CD14-positive monocyte (primary cell): ENCODE data around the gene GPR15LG. TPM values are rescaled to one million over a fixed set of nuclear protein-coding genes. Genes with fewer than 3 reads are reported as not detected.
A peak's percentile ranks its signal among the peaks of the same experiment; 100 is the strongest.

Experiments used
- DNase-seq, 3 donors: peaks; one replicate each; pipeline ENCODE4 v3.0.0-alpha.2; 2011 to 2022
- H2AFZ ChIP-seq: 2 replicates; pipeline ENCODE4 v1.6.0; 2012; ENCODE audit warnings: mild to moderate bottlenecking, low read depth, low read length, inconsistent platforms; ENCODE audit not compliant: insufficient read depth, poor library complexity, severe bottlenecking
- H3K27ac ChIP-seq, 2 donors: 1 replicate in 1 of 2; 2 replicates in 1 of 2; pipeline ENCODE4 v1.5.1; 2012 to 2013; ENCODE audit warnings: low read length in 2 of 2, control low read depth in 1 of 2, inconsistent platforms in 1 of 2, low read depth in 1 of 2, mild to moderate bottlenecking in 1 of 2
- H3K27me3 ChIP-seq, 2 donors: one replicate each; pipeline versions ENCODE4 v1.6.0 to v1.6.1; 2011 to 2013; ENCODE audit warnings: low read length in 2 of 2; ENCODE audit not compliant: control insufficient read depth in 2 of 2, insufficient read depth in 2 of 2
- H3K36me3 ChIP-seq, 2 donors: replicated peaks in 1 of 2; 1 replicate in 1 of 2; 2 replicates in 1 of 2; pipeline versions ENCODE4 v1.5.1 to v1.6.1; 2012 to 2013; ENCODE audit warnings: low read length in 2 of 2, control low read depth in 1 of 2, inconsistent platforms in 1 of 2, mild to moderate bottlenecking in 1 of 2; ENCODE audit not compliant: insufficient read depth in 2 of 2, control insufficient read depth in 1 of 2
- H3K4me1 ChIP-seq, 2 donors: 1 replicate in 1 of 2; 2 replicates in 1 of 2; pipeline versions ENCODE4 v1.5.1 to v1.6.1; 2012 to 2013; ENCODE audit warnings: low read length in 2 of 2, control low read depth in 1 of 2, inconsistent platforms in 1 of 2, mild to moderate bottlenecking in 1 of 2, moderate library complexity in 1 of 2; ENCODE audit not compliant: insufficient read depth in 2 of 2, control insufficient read depth in 1 of 2
- H3K4me2 ChIP-seq: replicated peaks from 2 replicates; pipeline ENCODE3; 2012; ENCODE audit warnings: low read length, moderate library complexity, mild to moderate bottlenecking; ENCODE audit not compliant: poor library complexity, severe bottlenecking; ENCODE audit errors: extremely low read depth
- H3K4me3 ChIP-seq, 3 experiments: fragments of 200-600 bp in 1 of 3; sonication (generic) in 1 of 3; replicated peaks in 1 of 3; 1 replicate in 2 of 3; 2 replicates in 1 of 3; pipeline ENCODE4 v1.5.1; 2011 to 2013; ENCODE audit warnings: low read length in 3 of 3, mild to moderate bottlenecking in 3 of 3, control low read depth in 2 of 3, low read depth in 2 of 3, inconsistent platforms in 1 of 3, moderate library complexity in 1 of 3
- H3K79me2 ChIP-seq: 2 replicates; pipeline ENCODE4 v1.6.0; 2012; ENCODE audit warnings: mild to moderate bottlenecking, control low read depth, inconsistent platforms, low read length, moderate library complexity; ENCODE audit not compliant: insufficient read depth
- H3K9ac ChIP-seq: 2 replicates; pipeline ENCODE4 v1.6.0; 2017; ENCODE audit warnings: low read length, mild to moderate bottlenecking; ENCODE audit not compliant: insufficient read depth, poor library complexity, severe bottlenecking
- H3K9me3 ChIP-seq, 2 donors: replicated peaks in 1 of 2; 1 replicate in 1 of 2; 2 replicates in 1 of 2; pipeline versions ENCODE4 v1.5.1 to v1.6.1; 2012 to 2013; ENCODE audit warnings: low read length in 2 of 2, control low read depth in 1 of 2; ENCODE audit not compliant: control insufficient read depth in 1 of 2, insufficient read depth in 1 of 2
- H4K20me1 ChIP-seq: 2 replicates; pipeline ENCODE4 v1.6.0; 2012; ENCODE audit warnings: mild to moderate bottlenecking, low read length, control low read depth, moderate library complexity; ENCODE audit not compliant: insufficient read depth
- H3K27ac Mint-ChIP-seq, 7 donors: one replicate each; pipeline ENCODE4 v1.8.0; 2020; ENCODE audit warnings: mild to moderate bottlenecking in 7 of 7, mixed read lengths in 7 of 7, moderate library complexity in 6 of 7, inconsistent platforms in 2 of 7
- H3K27me3 Mint-ChIP-seq, 3 donors: one replicate each; pipeline ENCODE4 v1.8.0; 2021 to 2022; ENCODE audit warnings: low read depth in 3 of 3, mild to moderate bottlenecking in 3 of 3, mixed read lengths in 3 of 3, moderate library complexity in 3 of 3, inconsistent platforms in 1 of 3
- H3K36me3 Mint-ChIP-seq, 2 donors: one replicate each; pipeline ENCODE4 v1.8.0; 2020; ENCODE audit warnings: mixed read lengths in 2 of 2, inconsistent platforms in 1 of 2, mild to moderate bottlenecking in 1 of 2
- H3K4me1 Mint-ChIP-seq: one replicate; pipeline ENCODE4 v1.8.0; 2020; ENCODE audit warnings: mild to moderate bottlenecking, mixed read lengths
- H3K4me3 Mint-ChIP-seq, 2 donors: one replicate each; pipeline ENCODE4 v1.8.0; 2020; ENCODE audit warnings: mild to moderate bottlenecking in 2 of 2, mixed read lengths in 2 of 2, moderate library complexity in 1 of 2
- H3K9me3 Mint-ChIP-seq, 7 donors: one replicate each; pipeline ENCODE4 v1.8.0; 2020 to 2022; ENCODE audit warnings: mixed read lengths in 7 of 7, mild to moderate bottlenecking in 6 of 7, moderate library complexity in 6 of 7, inconsistent platforms in 2 of 7
- WGBS: methylation state at CpG from one replicate; pipeline ENCODE4 v1.1.5; 2013; ENCODE audit warnings: missing lambda C conversion rate; ENCODE audit not compliant: insufficient coverage; 5-methylcytosine and 5-hydroxymethylcytosine counted together
- intact Hi-C, 2 donors: fragments of 100-400 bp; cut with micrococcal nuclease; formaldehyde crosslinking; loops; one replicate each; pipeline versions ENCODE4 v1.15.0 to v1.15.1; 2023
- polyA plus RNA-seq, 3 donors: library from polyadenylated mRNA; depleted of rRNA in 1 of 3; unstranded in 2 of 3; stranded (reverse) in 1 of 3; fragments of 300-500 nt in 2 of 3; fragments of >200 nt in 1 of 3; fragmentation: Illumina TruSeq in 2 of 3; gene quantifications; 1 replicate in 2 of 3; 2 replicates in 1 of 3; pipeline ENCODE4 v1.2.3, GENCODE V29; 2012 to 2021
- TF ChIP-seq, protein P1 (sequence below): fragments of 200-600 bp; IDR thresholded peaks from one replicate; pipeline ENCODE4 v1.8.0; 2022; ENCODE audit warnings: antibody characterized with exemption, mild to moderate bottlenecking

GPR15LG gene
- polyA plus RNA-seq, 3 donors, result not detected

DNA sequence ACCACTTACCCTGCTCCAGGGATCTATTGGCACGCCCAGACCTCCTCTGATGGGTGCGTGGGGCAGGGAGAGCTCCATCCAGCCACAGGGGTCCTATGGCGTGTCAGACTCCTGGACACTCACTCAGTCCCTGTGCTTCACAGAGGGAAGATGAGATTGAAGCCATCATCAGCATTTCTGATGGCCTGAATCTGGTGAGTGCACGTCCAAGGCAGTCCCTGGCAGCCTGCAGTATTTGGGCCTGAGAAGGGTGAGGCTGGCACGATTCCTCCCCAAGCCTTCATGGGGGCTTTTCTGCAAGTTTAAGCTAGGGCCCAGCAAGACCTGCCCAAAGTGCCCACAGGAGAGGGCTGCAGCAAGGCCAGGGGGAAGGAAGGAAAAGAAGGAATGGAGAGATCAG is 24.0 kb downstream of the GPR15LG start:
- Histone ChIP-seq H3K4me2 (no peak overlapping the region), H3K4me1 (no peaks in the 10 kb centered on the region), H3K9ac (no peak overlapping the region), H2AFZ (no peak overlapping the region), H3K36me3 (no peaks in the 10 kb centered on the region), H3K4me3 (no peak overlapping the region), H3K27me3 (peaks cover 33 to 46% of the 10 kb centered on the region in 2 donors), H3K79me2 (no peaks in the 10 kb centered on the region), H3K9me3 (peaks cover 0 to 13% of the 10 kb centered on the region in 2 donors), H3K27ac (no peak overlapping the region), H4K20me1 (no peaks in the 10 kb centered on the region)
- Mint-ChIP-seq H3K36me3 (no peaks in the 10 kb centered on the region), H3K9me3 (no peaks in the 10 kb centered on the region), H3K4me3 (no peak overlapping the region), H3K27me3 (peaks cover 33 to 48% (median 40%) of the 10 kb centered on the region in 3 donors), H3K27ac (peak overlapping the region in 1 of 7 donors; percentile 31), H3K4me1 (no peaks in the 10 kb centered on the region)
- DNase-seq, result no peak
- WGBS, result 89% methylated on average over 5 of the region's 5 CpGs
- intact Hi-C loops, result loop anchor here in 1 of 2 donors (5.0 kb wide), 1 partner anchor 45 kb away; no protein-coding TSS in a partner anchor
- TF ChIP-seq, protein P1, sequence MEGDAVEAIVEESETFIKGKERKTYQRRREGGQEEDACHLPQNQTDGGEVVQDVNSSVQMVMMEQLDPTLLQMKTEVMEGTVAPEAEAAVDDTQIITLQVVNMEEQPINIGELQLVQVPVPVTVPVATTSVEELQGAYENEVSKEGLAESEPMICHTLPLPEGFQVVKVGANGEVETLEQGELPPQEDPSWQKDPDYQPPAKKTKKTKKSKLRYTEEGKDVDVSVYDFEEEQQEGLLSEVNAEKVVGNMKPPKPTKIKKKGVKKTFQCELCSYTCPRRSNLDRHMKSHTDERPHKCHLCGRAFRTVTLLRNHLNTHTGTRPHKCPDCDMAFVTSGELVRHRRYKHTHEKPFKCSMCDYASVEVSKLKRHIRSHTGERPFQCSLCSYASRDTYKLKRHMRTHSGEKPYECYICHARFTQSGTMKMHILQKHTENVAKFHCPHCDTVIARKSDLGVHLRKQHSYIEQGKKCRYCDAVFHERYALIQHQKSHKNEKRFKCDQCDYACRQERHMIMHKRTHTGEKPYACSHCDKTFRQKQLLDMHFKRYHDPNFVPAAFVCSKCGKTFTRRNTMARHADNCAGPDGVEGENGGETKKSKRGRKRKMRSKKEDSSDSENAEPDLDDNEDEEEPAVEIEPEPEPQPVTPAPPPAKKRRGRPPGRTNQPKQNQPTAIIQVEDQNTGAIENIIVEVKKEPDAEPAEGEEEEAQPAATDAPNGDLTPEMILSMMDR, result no peak

DNA sequence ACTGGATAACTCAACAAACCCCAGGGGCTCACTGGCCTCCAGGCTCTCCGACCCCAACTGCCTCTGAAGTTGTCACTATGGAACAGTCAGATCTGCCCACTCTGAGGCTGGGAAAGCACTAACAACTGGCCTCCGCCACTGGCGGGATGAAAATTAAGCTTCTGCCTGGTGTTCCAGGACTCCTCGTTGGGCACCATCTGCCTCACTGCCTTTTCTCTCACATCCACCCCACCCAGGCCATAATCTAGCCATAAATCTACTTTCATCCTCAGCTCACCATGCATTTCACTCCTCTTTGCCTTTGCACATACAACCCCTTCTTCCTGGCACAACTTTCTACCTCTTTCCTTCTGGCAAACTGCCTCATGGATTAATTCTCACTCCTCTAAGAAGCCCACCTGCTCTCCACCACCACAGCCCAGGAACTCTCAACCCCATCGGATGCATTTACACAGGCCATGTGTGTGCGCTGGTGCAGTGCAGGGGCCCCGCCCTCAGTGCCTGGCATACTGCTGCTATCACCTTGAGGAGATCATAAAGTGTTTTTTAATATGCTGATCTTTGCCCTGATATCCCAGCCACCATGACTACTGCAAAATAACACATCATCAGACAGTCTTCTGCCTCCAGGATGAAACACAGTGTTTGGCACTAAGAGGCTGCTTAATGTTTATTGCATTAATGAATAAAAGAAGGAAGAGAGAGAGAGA is 24.8 kb downstream of the GPR15LG start:
- WGBS, result 77% methylated on average over 4 of the region's 7 CpGs

More for the DNA sequence above, 24.8 kb downstream of the GPR15LG start:
- H3K4me1 Mint-ChIP-seq, result no peaks in the 10 kb centered on the region
- H3K36me3 Mint-ChIP-seq, result no peaks in the 10 kb centered on the region
- H3K27me3 Mint-ChIP-seq, result peaks cover 31 to 44% (median 35%) of the 10 kb centered on the region in 3 donors
- Histone ChIP-seq H4K20me1 (no peaks in the 10 kb centered on the region), H3K4me3 (no peak overlapping the region), H3K79me2 (no peaks in the 10 kb centered on the region), H2AFZ (no peak overlapping the region), H3K27me3 (peaks cover 27 to 40% of the 10 kb centered on the region in 2 donors), H3K27ac (no peak overlapping the region), H3K36me3 (no peaks in the 10 kb centered on the region), H3K4me2 (no peak overlapping the region), H3K9ac (no peak overlapping the region), H3K9me3 (peaks cover 0 to 13% of the 10 kb centered on the region in 2 donors), H3K4me1 (no peaks in the 10 kb centered on the region)
- intact Hi-C loops, result loop anchor here in 1 of 2 donors (5.0 kb wide), 1 partner anchor 46 kb away; no protein-coding TSS in a partner anchor
- TF ChIP-seq, protein P1, result no peak
- H3K27ac Mint-ChIP-seq, result peak overlapping the region in 1 of 7 donors; percentile 37
- no peak for DNase-seq
- H3K9me3 Mint-ChIP-seq, result no peaks in the 10 kb centered on the region
- no peak overlapping the region for H3K4me3 Mint-ChIP-seq
